ENCODE results near the gene MSRB3. TPM values are rescaled to one million over a fixed set of nuclear protein-coding genes. Genes with fewer than 3 reads are reported as not detected.
A peak's percentile ranks its signal among the peaks of the same experiment; 100 is the strongest.

MSRB3 gene
- polyA plus RNA-seq (11.5 to 12.7 TPM (median 12.3 TPM) in 3 replicates), polyA minus RNA-seq (15.4 to 40.1 TPM (median 19.1 TPM) in 3 replicates)
- 1.7 TPM for polyA plus RNA-seq (2011; ENCODE audit: low read depth)
- 12.9 and 19.6 TPM in 2 replicates for polyA plus RNA-seq (2011; cell fraction: cytosol; rRNA removed)
- polyA plus RNA-seq (2011; cell fraction: nucleus; rRNA removed), result 15.0 and 15.1 TPM in 2 replicates
- 2.4 and 13.8 TPM in 2 replicates for polyA plus RNA-seq (2012; ENCODE audit: low replicate concordance)
- 12.7 TPM for polyA minus RNA-seq (2011; cell fraction: cytosol; rRNA and poly(A)+ RNA removed)
- 17.0 and 28.7 TPM in 2 replicates for polyA minus RNA-seq (2011; cell fraction: nucleus; rRNA and poly(A)+ RNA removed)

DNA sequence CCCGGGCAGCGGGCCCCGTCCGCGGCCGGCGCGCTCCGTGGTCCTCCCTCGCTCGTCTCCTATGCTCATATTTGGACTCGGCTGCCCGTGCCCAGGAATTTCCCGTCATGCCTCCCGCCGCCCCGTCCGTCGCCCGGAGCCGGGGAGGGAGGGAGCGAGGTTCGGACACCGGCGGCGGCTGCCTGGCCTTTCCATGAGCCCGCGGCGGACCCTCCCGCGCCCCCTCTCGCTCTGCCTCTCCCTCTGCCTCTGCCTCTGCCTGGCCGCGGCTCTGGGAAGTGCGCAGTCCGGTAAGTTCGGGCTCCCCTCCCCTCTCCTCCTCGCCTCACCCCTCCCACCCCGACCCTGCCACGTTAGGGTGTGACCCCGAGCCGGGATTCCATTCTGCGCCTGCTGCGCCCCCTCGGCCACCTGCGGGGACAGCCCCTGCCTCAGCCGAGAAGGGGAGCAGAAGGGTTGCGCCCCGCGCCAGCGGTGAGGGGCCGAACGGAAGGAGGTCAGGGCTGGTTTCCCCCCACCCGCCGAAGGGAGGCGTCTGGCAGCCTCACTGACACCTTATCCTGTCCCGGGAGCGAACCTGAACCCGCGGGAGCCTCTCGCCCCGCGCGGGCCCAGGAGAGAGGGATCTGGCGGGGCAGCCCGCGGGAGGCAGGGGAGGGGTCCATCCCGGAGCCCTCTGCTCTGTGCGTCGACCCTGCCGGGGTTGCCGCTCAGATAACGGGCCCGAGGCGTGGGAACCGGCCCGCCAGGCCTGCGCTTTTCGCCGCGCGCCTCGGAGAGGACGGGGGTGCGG lies at the start of gene MSRB3:
Gene MSRB3, plus strand, starts transcription at position 108 of the 793 bp plus-strand sequence. CDS start 29,897 bp downstream, outside the sequence.
- peak within 1 kb of the TSS; percentile 69 to 86 (median 70) for H3K4me3 ChIP-seq (ENCODE audit: control insufficient read depth in 2 of 3, extremely low read depth in 1 of 3, insufficient read depth in 2 of 3, low read depth in 1 of 3, low read length in 3 of 3)
- peak within 1 kb of the TSS; percentile 90 for H2AFZ ChIP-seq (ENCODE audit: control insufficient read depth, low read length)
- H3K27ac ChIP-seq (ENCODE audit: control insufficient read depth, insufficient read depth, low read length), result no peak within 1 kb of the TSS
- TF ChIP-seq CTCF (optimal IDR thresholded peaks at IDR 0.05 in 1 of 3, IDR thresholded peaks at IDR 0.05 in 1 of 3, conservative IDR thresholded peaks at IDR 0.05 in 1 of 3; ENCODE audit: extremely low read depth in 1 of 3, insufficient read depth in 2 of 3, low read length in 3 of 3) (peak in 2 of 3 experiments; percentile 25 to 31), EZH2 (IDR thresholded peaks at IDR 0.05; ENCODE audit: low read length) (no peak)
- dilution Hi-C loops (cut with MboI; ENCODE audit: extremely low pct_ligation_motif_present, low sequenced_read_pairs), result no loop called here
- peak within 1 kb of the TSS; percentile 80 for H3K4me2 ChIP-seq (ENCODE audit: control insufficient read depth, extremely low read depth, insufficient read depth, low read depth, low read length)
- no peaks in the 10 kb centered on the region for H3K79me2 ChIP-seq (ENCODE audit: control insufficient read depth, insufficient read depth, low read length)
- peak within 1 kb of the TSS; percentile 51 for H3K9ac ChIP-seq (ENCODE audit: control insufficient read depth, extremely low read depth, insufficient read depth, low read length)
- no peaks in the 10 kb centered on the region for H3K9me3 ChIP-seq (ENCODE audit: control insufficient read depth, low read depth, low read length)
- no peaks in the 10 kb centered on the region for H3K9me1 ChIP-seq (ENCODE audit: control insufficient read depth, extremely low read depth, insufficient read depth, low read length)
- DNase-seq (ENCODE audit: low read depth, low spot score) (no peak), FAIRE-seq (no peak)
- H4K20me1 ChIP-seq (ENCODE audit: control insufficient read depth, extremely low read depth, insufficient read depth, low read length), result no peaks in the 10 kb centered on the region
- H3K36me3 ChIP-seq (ENCODE audit: control insufficient read depth in 2 of 2, extremely low read depth in 1 of 2, insufficient read depth in 2 of 2, low read length in 2 of 2), result no peaks in the 10 kb centered on the region
- peaks cover 9% of the 10 kb centered on the region for H3K27me3 ChIP-seq (ENCODE audit: control insufficient read depth, extremely low read depth, insufficient read depth, low read length)
- H3K4me1 ChIP-seq (ENCODE audit: control insufficient read depth, extremely low read depth, insufficient read depth, low read length), result no peaks in the 10 kb centered on the region

GRCh38 chr12:65229441-65229840 lies 49.0 kb upstream of the MSRB3 start:
- peaks cover 3% of the 10 kb centered on the region for H3K4me1 ChIP-seq (ENCODE audit: control insufficient read depth, extremely low read depth, insufficient read depth, low read length)
- H3K9me1 ChIP-seq (ENCODE audit: control insufficient read depth, extremely low read depth, insufficient read depth, low read length), result no peaks in the 10 kb centered on the region
- no peak overlapping the region for H3K4me3 ChIP-seq (ENCODE audit: control insufficient read depth in 2 of 3, extremely low read depth in 1 of 3, insufficient read depth in 2 of 3, low read depth in 1 of 3, low read length in 3 of 3)
- peak; percentile 17 for DNase-seq (ENCODE audit: low read depth, low spot score)
- no peak overlapping the region for H3K4me2 ChIP-seq (ENCODE audit: control insufficient read depth, extremely low read depth, insufficient read depth, low read depth, low read length)
- no peaks in the 10 kb centered on the region for H4K20me1 ChIP-seq (ENCODE audit: control insufficient read depth, extremely low read depth, insufficient read depth, low read length)
- no peak overlapping the region for H2AFZ ChIP-seq (ENCODE audit: control insufficient read depth, low read length)
- H3K9me3 ChIP-seq (ENCODE audit: control insufficient read depth, low read depth, low read length), result no peaks in the 10 kb centered on the region
- H3K9ac ChIP-seq (ENCODE audit: control insufficient read depth, extremely low read depth, insufficient read depth, low read length), result no peak overlapping the region
- peaks cover 0 to 2% of the 10 kb centered on the region in 2 experiments for H3K36me3 ChIP-seq (ENCODE audit: control insufficient read depth in 2 of 2, extremely low read depth in 1 of 2, insufficient read depth in 2 of 2, low read length in 2 of 2)
- no peaks in the 10 kb centered on the region for H3K27me3 ChIP-seq (ENCODE audit: control insufficient read depth, extremely low read depth, insufficient read depth, low read length)
- TF ChIP-seq EZH2 (IDR thresholded peaks at IDR 0.05; ENCODE audit: low read length), result no peak
- TF ChIP-seq CTCF (optimal IDR thresholded peaks at IDR 0.05 in 1 of 3, IDR thresholded peaks at IDR 0.05 in 1 of 3, conservative IDR thresholded peaks at IDR 0.05 in 1 of 3; ENCODE audit: extremely low read depth in 1 of 3, insufficient read depth in 2 of 3, low read length in 3 of 3), result no peak
- dilution Hi-C loops (cut with MboI; ENCODE audit: extremely low pct_ligation_motif_present, low sequenced_read_pairs), result no loop called here
- peaks cover 13% of the 10 kb centered on the region for H3K79me2 ChIP-seq (ENCODE audit: control insufficient read depth, insufficient read depth, low read length)
- peak; percentile 81 for FAIRE-seq
- H3K27ac ChIP-seq (ENCODE audit: control insufficient read depth, insufficient read depth, low read length), result no peak overlapping the region
